Astrocyte (in vitro differentiated cells and primary cell): Measurements from ENCODE around the gene CLMN.

Experiments
- EZH2 ChIP-seq: IDR thresholded peaks from 2 replicates; pipeline ENCODE4 v1.6.1; 2012; ENCODE audit warnings: mild to moderate bottlenecking, low read length, inconsistent platforms; ENCODE audit not compliant: insufficient read depth
- TF ChIP-seq, protein P1 (sequence below): IDR thresholded peaks from 2 replicates; pipeline ENCODE4 v1.5.1; 2011; ENCODE audit warnings: low read depth, mild to moderate bottlenecking, inconsistent platforms, low read length, moderate library complexity; ENCODE audit not compliant: insufficient read depth

DNA sequence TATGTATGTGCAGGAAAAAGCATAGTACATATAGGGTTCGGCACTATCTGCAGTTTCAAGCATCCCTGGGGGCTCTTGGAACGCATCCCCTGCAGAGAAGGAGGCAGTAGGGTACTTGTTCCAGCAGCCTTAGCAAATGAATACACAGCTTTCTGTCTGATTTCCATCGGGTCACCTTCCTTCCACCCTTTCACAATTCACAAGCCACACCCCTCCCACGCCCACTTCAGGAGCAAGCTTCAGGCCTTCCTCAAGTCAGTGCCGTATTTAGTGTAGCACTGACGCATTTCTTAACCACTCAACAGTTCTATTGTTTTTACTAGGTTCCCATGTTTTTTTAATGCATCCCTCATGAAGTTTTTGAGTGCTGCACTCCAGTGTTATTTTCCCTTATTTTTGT, 64.2 kb downstream of the CLMN start:
- TF ChIP-seq, protein P1, sequence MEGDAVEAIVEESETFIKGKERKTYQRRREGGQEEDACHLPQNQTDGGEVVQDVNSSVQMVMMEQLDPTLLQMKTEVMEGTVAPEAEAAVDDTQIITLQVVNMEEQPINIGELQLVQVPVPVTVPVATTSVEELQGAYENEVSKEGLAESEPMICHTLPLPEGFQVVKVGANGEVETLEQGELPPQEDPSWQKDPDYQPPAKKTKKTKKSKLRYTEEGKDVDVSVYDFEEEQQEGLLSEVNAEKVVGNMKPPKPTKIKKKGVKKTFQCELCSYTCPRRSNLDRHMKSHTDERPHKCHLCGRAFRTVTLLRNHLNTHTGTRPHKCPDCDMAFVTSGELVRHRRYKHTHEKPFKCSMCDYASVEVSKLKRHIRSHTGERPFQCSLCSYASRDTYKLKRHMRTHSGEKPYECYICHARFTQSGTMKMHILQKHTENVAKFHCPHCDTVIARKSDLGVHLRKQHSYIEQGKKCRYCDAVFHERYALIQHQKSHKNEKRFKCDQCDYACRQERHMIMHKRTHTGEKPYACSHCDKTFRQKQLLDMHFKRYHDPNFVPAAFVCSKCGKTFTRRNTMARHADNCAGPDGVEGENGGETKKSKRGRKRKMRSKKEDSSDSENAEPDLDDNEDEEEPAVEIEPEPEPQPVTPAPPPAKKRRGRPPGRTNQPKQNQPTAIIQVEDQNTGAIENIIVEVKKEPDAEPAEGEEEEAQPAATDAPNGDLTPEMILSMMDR: no peak
- TF ChIP-seq EZH2: no peak
